HG03066 (cell line): ENCODE measurements around the gene WDR90.
A peak's percentile ranks its signal among the peaks of the same experiment; 100 is the strongest.
"Not testable (repeated sequence)": the region's sequence is repeated elsewhere in the genome, so short reads cannot be mapped to it uniquely, and the experiment has no call there.

Experiments
- ATAC-seq: cut with Tn5 transposase; IDR thresholded peaks from one replicate; pipeline ENCODE4 v1.9.1; 2021; ENCODE audit warnings: low read depth; ENCODE audit not compliant: unreplicated experiment

WDR90 gene

DNA sequence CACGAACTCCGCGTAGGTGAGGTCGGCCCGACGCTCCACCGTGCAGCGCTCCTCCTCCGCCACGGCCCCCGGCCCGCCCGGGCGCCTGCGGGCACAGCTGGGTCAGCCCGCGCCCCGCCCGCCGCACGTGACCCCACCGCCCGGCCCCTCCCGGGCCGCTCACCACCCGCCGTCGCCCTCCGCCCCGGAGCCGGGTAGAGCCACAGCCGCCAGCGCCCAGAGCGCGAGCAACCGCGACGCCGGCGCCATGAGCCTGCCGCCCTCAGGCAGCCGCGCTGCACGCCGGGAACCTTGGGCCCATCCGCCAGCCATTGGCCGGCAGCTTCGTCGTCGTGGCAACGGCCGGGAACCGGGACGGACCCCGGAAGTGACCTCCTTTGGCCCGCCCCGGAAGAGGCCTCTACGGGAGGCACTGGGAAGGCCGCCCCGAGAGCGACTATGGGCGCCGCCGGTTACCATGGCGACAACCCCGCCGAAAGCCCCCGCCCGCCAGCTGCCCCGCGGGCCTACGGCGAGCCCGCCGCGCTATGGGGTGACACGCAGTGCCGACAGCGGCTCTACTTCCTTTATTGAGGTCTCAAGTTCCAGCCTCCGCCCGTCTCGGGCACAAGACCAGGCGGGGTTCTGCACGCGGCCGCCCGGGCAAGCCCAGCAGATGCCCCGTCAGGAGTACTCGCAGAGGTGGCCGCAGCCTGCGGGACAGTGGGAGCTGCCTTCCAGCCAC lies 35.1 kb downstream of the WDR90 start, which contains the start of gene JMJD8:
Gene JMJD8, minus strand, starts transcription at position 264 of the 724 bp plus-strand sequence. Its CDS starts 15 bp downstream, at position 249.
- ATAC-seq = peak; percentile 66

DNA sequence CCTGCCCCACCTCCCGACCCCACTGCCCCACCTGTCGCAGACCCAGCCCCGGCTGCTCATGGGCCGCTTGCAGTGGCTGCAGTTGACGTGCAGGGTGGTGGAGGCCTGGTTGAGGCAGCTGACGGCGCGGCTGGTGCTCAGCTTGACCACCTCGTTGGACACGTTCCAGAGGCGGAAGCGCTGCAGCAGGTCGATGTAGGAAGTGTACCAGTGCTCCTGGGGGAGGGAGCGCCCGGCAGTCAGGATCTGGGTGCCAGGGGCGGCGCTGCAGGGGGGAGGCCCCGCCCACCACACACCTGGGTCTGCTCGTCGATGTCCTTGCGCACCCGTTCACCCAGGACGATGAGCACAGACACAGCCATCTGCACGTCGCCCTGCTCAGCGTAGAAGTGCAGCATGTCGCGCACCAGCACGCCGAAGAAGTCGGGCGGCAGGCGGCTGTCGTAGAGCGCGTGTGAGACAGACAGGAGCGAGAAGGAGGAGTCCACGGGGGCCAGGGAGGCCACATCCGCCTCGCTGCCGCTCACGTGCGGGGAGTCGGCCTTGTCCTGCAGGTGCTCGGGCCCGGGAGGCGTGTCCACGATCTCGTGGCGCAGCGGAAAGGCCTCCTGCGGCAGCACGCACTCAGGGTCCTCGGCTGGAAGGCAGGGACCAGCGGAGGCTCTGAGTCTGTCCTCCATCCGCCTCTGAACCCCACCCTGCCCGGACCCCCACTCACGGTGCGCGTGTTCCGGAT lies 36.0 kb downstream of the WDR90 start:
- ATAC-seq = no peak

DNA sequence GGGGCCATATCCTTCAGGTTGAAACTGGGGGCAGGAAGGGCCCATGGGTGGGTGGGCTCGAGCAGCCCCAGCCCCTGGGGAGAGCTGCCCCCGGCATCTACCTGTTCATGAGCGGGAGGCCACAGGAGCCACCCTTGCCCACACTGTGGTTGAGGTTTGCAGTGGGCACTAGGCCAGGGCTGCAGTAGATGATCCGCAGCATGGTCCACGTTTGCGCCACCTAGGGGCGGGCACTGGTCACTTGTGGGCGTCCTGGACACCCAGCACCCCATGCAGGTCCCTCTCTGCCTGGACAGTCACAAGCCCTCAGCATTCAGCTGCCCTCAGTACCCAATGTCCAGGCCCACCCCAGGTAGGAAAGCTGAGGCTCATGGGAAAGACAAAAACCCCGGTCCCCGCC lies 36.8 kb downstream of the WDR90 start:
- ATAC-seq = no peak

DNA sequence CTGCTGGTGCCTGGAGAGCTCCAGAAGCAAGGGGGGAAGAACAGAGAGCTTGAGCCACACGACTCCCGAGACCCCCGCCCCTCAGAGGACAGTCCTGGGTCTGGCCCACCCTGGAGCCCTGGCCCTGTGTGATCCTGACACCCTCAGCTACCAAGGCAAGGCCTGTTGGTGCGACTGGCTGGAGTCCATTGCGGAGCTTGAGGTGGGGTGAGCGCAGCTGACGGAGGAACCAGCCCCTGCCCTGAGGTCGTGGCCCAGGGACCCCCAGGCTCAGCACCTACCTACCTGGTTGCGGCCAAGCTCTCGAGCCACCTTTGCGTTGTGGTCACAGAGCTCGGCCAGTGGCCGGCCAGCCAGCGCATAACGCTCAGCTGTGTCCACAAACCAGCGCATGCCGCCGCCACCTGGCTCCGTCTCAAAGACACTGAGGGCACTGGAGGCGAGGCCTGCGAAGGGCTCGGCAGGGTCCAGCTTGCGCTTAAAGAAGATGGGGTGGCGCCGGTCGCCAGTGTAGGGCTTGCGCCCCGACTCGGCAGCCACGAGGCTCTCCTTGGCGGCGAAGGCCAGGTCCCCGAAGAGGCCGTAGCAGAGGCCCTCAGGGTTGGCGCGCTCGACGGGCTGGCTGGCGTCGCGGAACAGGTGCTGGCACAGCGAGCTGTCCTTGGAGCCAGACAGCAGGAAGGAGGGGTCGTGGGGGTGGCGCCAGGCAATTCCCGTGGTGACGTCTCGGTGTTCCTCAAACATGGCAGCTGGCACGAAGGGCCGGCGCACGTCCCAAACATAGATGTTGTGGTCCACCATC lies 37.5 kb downstream of the WDR90 start:
- no peak for ATAC-seq

DNA sequence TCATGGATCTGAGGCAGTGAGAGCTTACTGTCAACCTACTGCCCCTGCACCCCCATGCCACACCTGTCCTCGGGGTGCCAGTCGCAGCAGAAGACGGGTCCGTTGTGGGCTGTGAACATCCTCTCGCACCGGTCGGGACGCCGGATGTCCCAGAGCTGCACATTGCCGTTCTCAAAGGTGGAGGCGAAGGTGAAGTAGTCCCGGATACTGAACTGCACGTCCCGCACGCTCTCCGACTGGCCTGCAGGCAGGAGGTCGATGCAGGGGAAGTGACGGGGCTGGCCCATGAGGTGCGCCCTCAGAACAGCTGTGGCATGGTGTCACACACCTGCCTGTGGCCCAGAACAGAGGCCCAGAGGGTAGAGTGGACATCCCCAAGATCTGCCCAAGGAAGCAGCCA lies 38.3 kb downstream of the WDR90 start:
- no peak for ATAC-seq

DNA sequence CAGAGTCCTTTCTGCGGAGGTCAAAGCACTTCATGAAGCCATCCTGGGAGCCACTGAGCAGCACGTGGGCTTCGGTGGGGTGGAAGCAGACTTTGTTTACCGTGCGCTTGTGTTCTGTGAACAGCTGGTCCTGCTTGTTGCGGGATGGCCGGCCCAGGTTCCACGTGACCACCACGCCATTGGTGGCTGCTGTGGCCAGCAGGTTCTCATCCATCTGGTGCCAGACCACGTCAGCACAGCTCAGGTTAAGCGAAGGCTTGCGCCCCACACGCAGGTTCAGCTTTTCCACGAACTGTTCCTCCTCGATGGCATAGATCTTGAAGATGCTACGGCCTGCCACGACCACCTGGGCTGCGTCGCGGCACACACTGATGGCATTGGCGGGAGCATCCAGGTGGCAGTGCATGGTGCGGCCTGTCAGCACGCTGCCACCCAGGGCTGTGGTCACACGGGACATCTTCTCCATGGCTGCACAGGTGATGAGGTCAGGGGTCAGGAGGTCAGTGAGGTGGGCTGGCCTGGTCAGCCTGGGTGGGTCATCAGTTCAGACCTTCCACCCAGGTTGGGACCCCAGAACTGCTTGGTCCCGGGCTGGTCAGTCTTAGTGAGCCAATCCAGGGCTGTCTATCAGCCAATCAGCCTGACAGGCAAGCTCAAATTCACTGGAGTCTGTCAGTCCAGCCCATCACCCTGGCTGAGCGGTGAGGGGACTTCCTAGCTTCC lies 40.2 kb downstream of the WDR90 start:
- ATAC-seq = no peak

DNA sequence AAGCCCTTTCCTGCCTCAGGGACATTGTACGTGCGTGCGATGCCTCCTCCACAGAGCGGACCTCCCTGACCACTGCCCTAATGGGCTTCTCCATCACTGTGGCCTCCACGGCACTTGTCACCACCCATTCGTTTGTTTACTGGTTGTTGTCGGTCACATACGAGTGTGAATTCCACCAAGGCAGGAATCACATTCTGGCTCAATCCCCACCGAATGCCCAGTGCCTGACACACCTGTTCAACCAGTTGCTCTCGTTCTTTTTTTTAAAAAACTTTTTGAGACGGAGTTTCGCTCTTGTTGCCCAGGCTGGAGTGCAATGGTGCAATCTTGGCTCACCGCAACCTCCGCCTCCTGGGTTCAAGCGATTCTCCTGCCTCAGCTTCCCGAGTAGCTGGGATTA lies 42.1 kb downstream of the WDR90 start:
- ATAC-seq = not testable (repeated sequence)

DNA sequence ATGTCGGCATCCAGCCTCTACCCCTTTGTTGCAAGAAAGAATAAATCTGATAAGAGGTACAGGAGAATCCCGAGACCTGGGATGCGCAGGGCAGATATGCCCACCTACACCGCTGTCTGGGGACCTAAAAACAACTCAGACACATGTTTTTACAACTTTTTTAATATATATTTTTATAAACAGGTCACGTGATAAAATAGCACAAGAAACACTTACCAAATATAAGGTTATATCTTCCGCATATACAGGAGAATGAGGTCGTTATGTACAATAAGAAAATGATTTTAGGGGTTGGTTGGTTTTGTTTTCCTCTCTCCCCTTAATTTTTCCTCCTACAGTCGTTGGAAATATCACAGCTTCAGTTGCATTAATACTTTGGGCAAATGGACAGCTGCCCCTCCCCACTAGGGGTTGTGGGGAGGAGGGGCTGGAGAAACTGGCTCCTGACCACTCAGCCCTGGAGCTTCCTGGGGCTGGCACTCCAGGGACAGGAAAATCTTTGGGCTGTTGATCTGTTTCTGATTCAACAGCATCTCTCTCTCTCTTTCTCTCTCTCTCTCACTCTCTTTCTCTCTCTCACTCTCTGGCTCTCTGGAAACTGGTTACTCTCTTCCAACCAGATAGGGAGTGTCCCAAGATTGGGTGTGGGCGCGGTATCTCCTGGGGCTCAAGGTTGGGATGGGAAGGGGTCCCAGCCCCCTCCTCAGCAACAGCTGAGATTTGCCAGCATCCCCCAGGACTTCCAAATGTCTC lies 43.4 kb downstream of the WDR90 start:
- no peak for ATAC-seq

DNA sequence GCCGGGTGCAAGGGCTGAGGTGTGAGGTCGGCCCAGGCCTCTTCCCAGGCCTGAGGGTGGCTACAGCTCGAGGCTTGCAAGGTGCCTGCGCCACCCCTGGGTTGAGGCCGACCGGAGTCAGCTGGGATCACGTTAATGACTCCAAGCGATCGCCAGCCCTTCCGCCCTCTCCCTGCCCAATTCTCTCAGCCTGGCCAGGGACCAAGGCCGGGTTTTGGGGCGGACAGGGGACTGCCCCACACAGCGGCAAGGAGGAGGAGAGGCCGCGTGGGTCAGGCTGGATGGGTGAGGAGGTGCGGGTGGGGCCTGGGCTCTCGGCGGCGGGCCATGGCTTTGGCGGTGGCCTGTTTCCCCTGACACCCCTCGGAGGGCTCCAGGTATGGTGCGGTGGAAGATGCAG lies 44.2 kb downstream of the WDR90 start:
- ATAC-seq = no peak

DNA sequence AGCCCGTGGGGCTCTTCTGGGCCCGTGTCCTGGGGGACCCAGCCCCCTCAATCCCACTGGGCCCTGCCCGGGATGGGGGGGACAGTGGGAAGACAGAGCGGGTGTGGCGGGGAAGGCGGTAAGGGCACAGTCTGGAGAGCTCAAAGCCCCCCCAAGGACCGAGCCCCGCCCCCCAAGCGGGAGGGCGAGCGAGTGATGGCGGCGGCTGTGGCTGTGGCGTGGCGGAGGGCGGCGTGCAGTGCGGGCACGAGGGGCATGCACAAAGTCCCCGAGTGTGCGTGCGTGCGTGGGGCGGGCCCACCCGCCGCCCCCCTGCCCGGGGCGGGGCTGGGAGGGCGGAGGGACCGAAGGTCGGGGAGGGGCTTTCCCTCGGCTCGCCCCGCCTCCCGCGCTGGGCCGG lies 44.6 kb downstream of the WDR90 start:
- no peak for ATAC-seq

DNA sequence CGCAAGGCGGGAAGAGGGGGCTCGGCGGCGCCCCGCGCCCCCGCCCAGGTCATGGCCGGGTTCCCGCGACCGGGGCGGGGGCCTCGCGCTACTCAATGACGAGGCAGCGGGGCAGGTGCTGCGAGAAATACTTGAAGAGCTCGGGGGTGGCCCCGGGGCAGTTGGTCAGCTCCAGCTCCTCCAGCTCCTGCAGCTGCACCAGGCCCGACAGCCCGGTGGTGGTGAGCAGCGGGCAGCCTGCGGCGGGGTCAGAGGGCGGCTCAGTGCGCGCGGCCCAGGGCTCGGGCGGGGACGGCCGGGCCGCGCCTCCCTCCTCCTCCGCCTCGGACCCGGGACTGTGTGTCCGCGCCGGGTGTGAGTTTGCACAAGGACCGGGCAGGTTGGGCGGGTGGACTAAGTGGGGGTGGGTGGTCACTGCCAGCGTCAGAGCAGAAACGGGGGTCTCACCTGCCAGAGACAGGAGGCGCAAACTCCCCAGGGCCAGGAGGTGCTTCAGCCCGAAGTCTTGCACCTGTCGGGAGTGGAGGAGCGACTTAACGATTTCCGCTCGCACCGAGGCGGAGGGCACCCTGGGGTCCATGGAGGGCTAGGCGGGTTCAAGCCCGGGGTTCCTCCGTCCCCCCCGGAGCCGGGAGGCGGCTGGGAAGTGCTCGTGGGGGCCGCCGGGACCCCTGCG lies 45.2 kb downstream of the WDR90 start:
- no peak for ATAC-seq

DNA sequence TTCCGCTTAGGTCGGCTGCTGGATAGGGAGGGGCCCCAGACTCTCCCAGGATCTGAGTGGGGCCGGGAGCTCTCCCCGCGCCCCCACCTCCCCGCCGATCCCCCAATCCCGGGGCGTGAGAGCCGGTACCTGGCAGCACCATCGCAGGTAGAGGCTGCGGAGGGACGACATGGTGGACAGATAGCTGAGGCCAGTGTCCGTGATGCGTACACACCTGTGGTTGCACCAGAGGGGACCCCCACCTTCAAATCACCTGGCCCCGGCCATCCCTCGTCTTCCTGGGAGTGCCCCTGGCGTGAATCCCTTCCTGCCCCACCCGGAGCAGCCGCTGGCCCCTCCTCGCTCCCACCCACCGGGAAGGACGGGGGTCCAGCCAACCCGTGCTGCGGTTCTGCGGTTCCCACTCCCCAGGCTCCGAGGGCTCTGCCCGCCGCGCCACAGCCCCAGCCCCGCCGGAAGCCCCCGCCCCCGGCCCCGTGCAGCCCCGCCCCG lies 45.7 kb downstream of the WDR90 start:
- no peak for ATAC-seq

DNA sequence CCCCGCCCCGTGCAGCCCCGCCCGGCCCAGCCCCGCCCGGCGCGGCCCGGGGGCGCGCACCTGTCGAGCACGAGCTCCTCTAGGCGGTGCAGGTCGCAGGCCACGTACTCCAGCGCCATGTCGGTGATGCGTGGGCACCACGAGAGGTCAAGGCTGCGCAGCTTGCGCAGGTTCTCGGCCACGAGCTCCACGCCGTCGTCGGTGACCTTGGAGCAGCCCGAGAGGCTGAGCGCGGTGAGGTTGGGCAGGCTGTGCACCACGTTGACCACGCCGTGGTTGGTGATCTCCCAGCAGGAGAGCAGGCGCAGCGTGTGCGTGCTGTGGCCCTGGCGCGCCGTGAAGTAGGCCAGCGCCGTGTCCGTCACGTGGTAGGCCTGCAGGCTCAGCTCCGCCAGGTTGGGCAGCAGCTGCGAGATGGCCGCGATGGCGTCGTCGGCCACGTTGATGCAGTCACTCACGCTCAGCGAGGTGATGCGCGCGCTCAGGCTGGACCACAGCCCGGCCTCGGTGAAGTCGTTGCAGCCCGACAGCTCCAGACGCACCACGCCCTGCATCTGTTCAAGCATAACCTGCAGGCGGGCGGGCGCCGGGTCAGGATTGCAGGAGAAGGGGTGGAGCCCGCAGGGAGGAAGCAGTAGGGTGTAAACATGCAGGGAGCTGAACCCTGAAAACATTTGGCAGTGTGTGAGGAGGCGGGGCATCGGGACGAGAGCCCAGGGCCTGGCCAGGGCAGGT lies 46.4 kb downstream of the WDR90 start:
- ATAC-seq = no peak

DNA sequence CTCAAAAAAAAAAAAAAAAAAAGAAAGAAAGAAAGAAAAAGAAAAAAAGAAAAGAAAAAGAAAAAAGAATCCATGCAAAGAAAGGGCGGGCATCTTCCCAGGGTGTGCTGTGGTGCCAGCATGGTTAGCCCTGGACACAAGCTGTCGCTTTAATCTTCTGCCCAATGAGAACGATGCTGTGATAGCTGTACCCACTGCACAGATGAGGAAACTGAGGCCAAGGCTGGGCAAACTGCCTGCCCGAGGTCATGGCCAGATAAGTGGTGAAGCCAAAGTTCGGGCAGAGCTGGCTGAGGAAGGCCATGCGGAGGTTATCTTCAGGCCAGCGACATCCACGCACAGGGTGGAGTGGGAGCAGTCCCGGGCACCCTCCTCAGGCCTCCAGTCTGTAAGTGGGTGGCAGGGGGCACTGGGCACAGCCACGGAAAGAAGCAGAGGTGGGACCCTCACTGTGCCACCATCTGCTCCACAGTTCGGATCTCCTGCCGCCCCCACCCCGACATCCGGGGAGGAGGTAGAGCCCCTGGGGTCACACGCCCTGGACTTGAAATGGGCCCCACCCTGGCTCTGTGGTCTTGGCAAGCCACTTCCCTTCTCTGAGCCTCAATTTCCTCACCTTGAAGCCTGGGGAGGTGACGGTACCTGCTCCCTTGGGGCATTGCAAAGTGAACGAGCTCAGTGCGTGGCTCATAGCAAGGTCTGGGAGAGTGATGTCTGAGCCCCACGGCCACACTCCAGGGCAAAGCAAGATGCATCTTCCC lies 49.9 kb downstream of the WDR90 start:
- no peak for ATAC-seq

DNA sequence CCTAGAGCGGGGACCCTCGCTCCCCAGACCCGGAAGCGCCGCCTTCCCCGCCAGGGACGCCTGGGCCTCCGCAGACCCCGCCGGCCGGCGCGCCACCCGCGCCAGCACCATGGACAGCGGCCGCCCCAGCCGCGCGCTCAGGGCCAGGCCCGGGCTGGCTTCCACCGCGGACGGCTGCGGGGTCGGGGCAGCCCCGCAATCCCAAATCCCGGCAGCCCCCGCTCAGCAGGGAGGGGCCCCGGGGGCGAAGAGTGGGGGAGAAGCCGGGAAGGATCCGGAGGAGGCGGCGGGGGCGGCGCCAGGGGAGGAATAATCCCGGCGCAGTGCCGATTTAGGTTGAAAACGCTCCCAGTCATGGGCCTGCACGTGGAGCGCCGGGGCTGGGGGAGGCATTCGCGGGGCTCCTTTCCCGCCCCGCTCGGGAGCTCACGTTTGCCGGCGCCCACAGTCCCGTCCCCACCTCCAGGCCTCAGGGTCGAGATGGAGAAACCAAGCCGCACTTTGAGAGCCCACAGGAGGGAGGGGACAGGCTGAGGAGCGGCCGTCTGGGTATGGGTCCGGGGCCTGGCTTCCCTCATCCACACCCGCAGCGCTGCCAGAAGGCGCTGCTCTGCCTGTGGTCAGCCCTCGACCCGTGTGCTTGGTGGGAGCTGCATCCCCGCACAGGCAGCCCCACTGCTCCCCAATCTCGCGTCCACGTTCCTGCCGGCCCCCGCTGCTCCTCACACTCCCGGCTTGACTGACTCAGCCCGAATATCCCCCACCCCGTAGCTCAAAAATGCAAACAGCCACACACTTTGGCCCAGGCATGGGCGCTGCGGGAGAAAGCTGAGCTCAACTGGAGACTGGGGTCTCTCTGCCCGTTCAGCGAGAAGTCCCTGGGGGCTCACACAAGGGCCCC lies 51.8 kb downstream of the WDR90 start:
- no peak for ATAC-seq

DNA sequence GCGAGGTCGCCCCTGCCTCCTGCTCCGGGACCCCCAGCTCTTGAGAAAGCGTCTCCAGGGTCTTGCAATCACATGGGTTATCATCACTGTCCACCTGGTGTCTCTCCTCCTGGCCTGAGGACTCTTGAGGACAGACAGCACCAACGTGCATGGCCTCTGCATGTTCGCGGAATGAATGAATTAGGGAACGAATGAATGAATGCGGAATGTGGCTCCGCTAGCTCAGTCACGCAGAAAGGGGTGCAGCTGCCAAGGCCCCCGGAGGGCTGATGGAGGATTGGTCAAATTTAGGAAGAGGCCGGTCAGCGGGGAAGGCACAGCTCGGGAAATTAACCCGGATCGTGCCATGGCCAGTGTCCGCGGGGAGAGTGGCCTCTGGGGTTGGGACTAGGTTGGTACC lies 53.2 kb downstream of the WDR90 start:
- ATAC-seq = no peak

DNA sequence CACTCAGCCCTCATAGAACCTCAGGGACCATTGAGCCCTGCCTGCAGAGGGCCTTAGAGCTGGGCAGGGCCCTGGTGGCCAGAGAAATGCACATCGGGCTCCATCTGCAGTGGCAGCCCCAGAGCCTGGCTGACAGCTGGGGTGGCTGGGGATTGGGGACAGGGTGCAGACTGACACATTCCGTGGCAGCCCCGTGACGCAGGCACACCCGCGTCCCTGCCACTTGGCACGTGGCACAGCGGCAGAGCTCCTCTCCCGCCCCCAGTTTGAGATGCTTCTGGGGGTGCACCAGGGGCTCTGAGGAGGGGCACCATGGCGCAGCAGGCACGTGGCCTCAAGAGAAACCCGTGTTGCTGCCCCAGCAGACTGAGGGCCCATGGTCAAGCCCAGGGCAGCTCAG lies 54.2 kb downstream of the WDR90 start:
- no peak for ATAC-seq
